OCI-LY1 (cell line): ENCODE results near the gene DHCR7.

Experiments
- H2AFZ ChIP-seq: fragments of 200-600 bp; sonication (generic), shearing (Covaris generic); 2 replicates; pipeline ENCODE4 v1.6.0; 2014; ENCODE audit warnings: antibody characterized with exemption, mild to moderate bottlenecking, low read length
- H3F3A ChIP-seq: fragments of 200-600 bp; sonication (generic), shearing (Covaris generic); 2 replicates; pipeline ENCODE4 v1.6.0; 2014; ENCODE audit warnings: mild to moderate bottlenecking, antibody characterized with exemption, low read length, moderate library complexity; ENCODE audit not compliant: insufficient read depth
- H3K27ac ChIP-seq: fragments of 200-600 bp; sonication (generic); 2 replicates; pipeline ENCODE4 v1.5.1; 2014; ENCODE audit warnings: low read length, mixed run types, mild to moderate bottlenecking, low read depth; ENCODE audit not compliant: poor library complexity, severe bottlenecking
- H3K27me3 ChIP-seq: fragments of 200-600 bp; sonication (generic); 2 replicates; pipeline ENCODE4 v1.6.0; 2014; ENCODE audit warnings: antibody characterized with exemption, mild to moderate bottlenecking, low read length, moderate library complexity; ENCODE audit not compliant: insufficient read depth
- H3K36me3 ChIP-seq: fragments of 200-600 bp; sonication (generic); 2 replicates; pipeline ENCODE4 v1.6.1; 2014; ENCODE audit warnings: mild to moderate bottlenecking, antibody characterized with exemption, low read length, moderate library complexity, mixed read lengths; ENCODE audit not compliant: insufficient read depth
- H3K4me1 ChIP-seq: fragments of 200-600 bp; sonication (generic); 2 replicates; pipeline ENCODE4 v1.5.1; 2014; ENCODE audit warnings: mild to moderate bottlenecking, low read length, moderate library complexity; ENCODE audit not compliant: insufficient read depth, severe bottlenecking
- H3K4me2 ChIP-seq: fragments of 200-600 bp; sonication (generic), shearing (Covaris generic); 2 replicates; pipeline ENCODE4 v1.6.1; 2014; ENCODE audit warnings: low read length
- H3K4me3 ChIP-seq: fragments of 200-600 bp; sonication (generic); 2 replicates; pipeline ENCODE4 v1.5.1; 2014; ENCODE audit warnings: low read length, low read depth, mild to moderate bottlenecking, mixed read lengths; ENCODE audit not compliant: poor library complexity, severe bottlenecking
- H3K79me2 ChIP-seq: fragments of 200-600 bp; shearing (Covaris generic); 2 replicates; pipeline ENCODE4 v1.6.1; 2016; ENCODE audit warnings: mixed run types, low read length, mixed read lengths; ENCODE audit not compliant: insufficient read depth
- H3K9ac ChIP-seq: fragments of 200-600 bp; sonication (generic), shearing (Covaris generic); 2 replicates; pipeline ENCODE4 v1.6.1; 2014; ENCODE audit warnings: mild to moderate bottlenecking, low read length, mixed read lengths
- H3K9me2 ChIP-seq: fragments of 200-600 bp; sonication (generic), shearing (Covaris generic); 2 replicates; pipeline ENCODE4 v1.6.1; 2014; ENCODE audit warnings: low read depth, mild to moderate bottlenecking, low read length, mixed read lengths
- H3K9me3 ChIP-seq: fragments of 200-600 bp; shearing (Covaris generic); 2 replicates; pipeline ENCODE4 v1.6.1; 2014; ENCODE audit warnings: low read length, mixed read lengths
- H4K20me1 ChIP-seq: fragments of 200-600 bp; sonication (generic), shearing (Covaris generic); 2 replicates; pipeline ENCODE4 v1.6.0; 2016; ENCODE audit warnings: mild to moderate bottlenecking, low read length; ENCODE audit not compliant: insufficient read depth
- EZH2 ChIP-seq: fragments of 200-600 bp; sonication (generic), shearing (Covaris generic); IDR thresholded peaks from 2 replicates; pipeline ENCODE4 v1.8.0; 2017; ENCODE audit warnings: borderline replicate concordance, mixed run types, mild to moderate bottlenecking, antibody characterized with exemption, low read length, moderate library complexity, mixed read lengths
- TF ChIP-seq, protein P1 (sequence below): fragments of 200-600 bp; sonication (generic), shearing (Covaris generic); IDR thresholded peaks from 2 replicates; pipeline ENCODE4 v1.5.1; 2017; ENCODE audit warnings: mild to moderate bottlenecking, antibody characterized with exemption, low read length, moderate library complexity, mixed read lengths

The DHCR7 gene

DNA sequence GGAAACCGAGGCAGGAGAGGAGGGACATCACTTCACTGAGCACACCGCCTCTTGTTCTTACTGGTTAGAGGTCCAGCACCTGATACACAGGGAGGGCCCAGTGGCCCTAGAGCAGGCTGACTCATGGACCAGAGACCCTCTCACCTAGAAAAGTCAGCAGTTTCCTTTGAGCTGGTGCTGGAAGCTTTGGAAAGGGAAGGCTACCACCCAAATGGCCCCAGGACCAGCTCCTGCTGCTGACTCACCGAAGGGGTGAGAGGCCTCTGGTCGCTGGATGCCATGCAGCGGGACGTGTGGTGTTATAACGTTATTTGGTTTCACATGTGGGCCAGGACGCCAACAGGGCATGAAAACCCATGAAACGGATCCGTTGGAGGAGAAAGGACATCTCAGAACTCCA, 8.6 kb upstream of the DHCR7 start:
- no peaks in the 10 kb centered on the region for H3K9me3 ChIP-seq
- no peak overlapping the region for H3K4me3 ChIP-seq
- no peaks in the 10 kb centered on the region for H3K9me2 ChIP-seq
- no peaks in the 10 kb centered on the region for H3K79me2 ChIP-seq
- peaks cover 20% of the 10 kb centered on the region for H3K4me1 ChIP-seq
- no peaks in the 10 kb centered on the region for H3K27me3 ChIP-seq
- H4K20me1 ChIP-seq: no peaks in the 10 kb centered on the region
- no peak overlapping the region for H3K27ac ChIP-seq
- H3K4me2 ChIP-seq: no peak overlapping the region
- TF ChIP-seq EZH2: no peak
- TF ChIP-seq, protein P1, sequence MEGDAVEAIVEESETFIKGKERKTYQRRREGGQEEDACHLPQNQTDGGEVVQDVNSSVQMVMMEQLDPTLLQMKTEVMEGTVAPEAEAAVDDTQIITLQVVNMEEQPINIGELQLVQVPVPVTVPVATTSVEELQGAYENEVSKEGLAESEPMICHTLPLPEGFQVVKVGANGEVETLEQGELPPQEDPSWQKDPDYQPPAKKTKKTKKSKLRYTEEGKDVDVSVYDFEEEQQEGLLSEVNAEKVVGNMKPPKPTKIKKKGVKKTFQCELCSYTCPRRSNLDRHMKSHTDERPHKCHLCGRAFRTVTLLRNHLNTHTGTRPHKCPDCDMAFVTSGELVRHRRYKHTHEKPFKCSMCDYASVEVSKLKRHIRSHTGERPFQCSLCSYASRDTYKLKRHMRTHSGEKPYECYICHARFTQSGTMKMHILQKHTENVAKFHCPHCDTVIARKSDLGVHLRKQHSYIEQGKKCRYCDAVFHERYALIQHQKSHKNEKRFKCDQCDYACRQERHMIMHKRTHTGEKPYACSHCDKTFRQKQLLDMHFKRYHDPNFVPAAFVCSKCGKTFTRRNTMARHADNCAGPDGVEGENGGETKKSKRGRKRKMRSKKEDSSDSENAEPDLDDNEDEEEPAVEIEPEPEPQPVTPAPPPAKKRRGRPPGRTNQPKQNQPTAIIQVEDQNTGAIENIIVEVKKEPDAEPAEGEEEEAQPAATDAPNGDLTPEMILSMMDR: no peak
- H3K36me3 ChIP-seq: peaks cover 50% of the 10 kb centered on the region
- H3K9ac ChIP-seq: no peak overlapping the region
- H2AFZ ChIP-seq: no peak overlapping the region
- no peaks in the 10 kb centered on the region for H3F3A ChIP-seq

DNA sequence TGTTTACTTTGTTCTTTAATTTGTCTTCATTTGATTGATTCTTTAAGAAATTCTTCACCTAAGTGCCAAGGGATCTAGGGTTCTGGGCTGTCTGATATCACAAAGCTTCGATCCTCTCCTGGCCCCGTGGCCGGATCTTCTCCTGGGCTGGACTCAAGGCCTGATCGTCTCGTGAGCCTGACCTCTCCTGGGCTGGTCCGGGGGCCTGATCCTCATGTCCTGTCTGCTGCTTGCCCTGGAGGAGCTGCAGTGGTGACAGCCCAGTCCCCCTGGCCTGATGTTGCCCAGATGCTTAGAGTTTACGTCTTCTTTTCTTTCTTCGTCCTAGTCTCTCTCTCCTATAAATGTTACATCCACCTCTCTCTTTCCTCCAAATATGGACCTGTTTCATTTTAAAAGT, 8.1 kb upstream of the DHCR7 start:
- Histone ChIP-seq H3K27me3 (no peaks in the 10 kb centered on the region), H3K9me3 (no peaks in the 10 kb centered on the region), H3K79me2 (no peaks in the 10 kb centered on the region), H2AFZ (no peak overlapping the region), H3F3A (peaks cover 4% of the 10 kb centered on the region; the same call in 1 of the 2 replicates), H3K9me2 (no peaks in the 10 kb centered on the region), H3K36me3 (peaks cover 50% of the 10 kb centered on the region), H3K4me2 (no peak overlapping the region), H3K9ac (no peak overlapping the region), H4K20me1 (no peaks in the 10 kb centered on the region), H3K27ac (no peak overlapping the region), H3K4me1 (peaks cover 26% of the 10 kb centered on the region), H3K4me3 (no peak overlapping the region)
- TF ChIP-seq, protein P1: no peak
- TF ChIP-seq EZH2: no peak

DNA sequence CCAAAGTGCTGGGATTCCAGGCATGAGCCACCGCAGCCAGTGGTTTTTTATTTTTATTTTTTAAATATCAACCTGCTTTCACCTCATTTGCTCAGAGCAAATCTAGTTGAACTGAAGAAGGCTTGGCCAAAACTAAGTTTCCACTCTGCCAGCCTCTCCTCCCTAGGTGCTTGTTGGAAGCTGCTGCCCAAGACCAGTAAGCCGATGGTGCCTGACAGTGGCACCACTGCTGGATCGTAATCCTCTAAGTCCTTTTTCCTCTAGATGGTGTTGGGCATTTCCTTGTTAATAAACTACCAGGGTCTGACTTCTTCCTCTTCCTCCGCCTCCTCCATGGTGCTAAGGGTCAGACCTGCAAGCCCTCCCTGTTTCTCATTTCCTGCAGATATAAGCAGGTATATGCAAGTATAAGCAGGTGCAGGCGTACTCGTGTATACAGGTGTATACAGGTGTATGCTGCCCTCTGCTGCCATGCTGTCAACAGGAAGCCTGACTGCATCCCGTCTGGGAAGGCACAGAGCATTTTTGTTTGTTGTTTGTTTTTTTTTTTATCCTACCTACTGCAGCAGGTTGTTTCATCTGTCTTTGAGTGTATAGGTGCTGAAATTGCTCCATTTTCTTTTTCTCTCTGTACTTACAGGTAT, 6.4 kb upstream of the DHCR7 start:
- no peak overlapping the region for H3K27ac ChIP-seq
- H3K4me2 ChIP-seq: peak overlapping the region; percentile 24; the same call in 1 of the 2 replicates

More for the DNA sequence above, 6.4 kb upstream of the DHCR7 start:
- H3K9ac ChIP-seq: no peak overlapping the region
- peaks cover 38% of the 10 kb centered on the region for H3K36me3 ChIP-seq
- no peaks in the 10 kb centered on the region for H3K9me3 ChIP-seq
- no peak overlapping the region for H2AFZ ChIP-seq
- peaks cover 10% of the 10 kb centered on the region; the same call in 1 of the 2 replicates for H3F3A ChIP-seq
- H3K4me3 ChIP-seq: no peak overlapping the region
- H3K4me1 ChIP-seq: peaks cover 43% of the 10 kb centered on the region
- H3K9me2 ChIP-seq: no peaks in the 10 kb centered on the region
- H4K20me1 ChIP-seq: no peaks in the 10 kb centered on the region
- TF ChIP-seq, protein P1: peak; percentile 29; the same call in 1 of the 2 replicates
- TF ChIP-seq EZH2: no peak
- H3K79me2 ChIP-seq: no peaks in the 10 kb centered on the region
- H3K27me3 ChIP-seq: no peaks in the 10 kb centered on the region
